BJ (cell line): ENCODE results near the gene ZGPAT. TPM values are rescaled to one million over a fixed set of nuclear protein-coding genes. Genes with fewer than 3 reads are reported as not detected.

Source experiments
- CTCF ChIA-PET: fragments of 350-600 bp; formaldehyde crosslinking; extraction: SDS; loops from one replicate; lab custom pipeline; 2021; ENCODE audit warnings: antibody characterized with exemption, inconsistent platforms; lab: Yijun Ruan, JAX
- POLR2A ChIA-PET: fragments of 300-600 bp; sonication (Branson Sonifier 250); formaldehyde crosslinking; extraction: SDS; loops from one replicate; lab custom pipeline; 2021; ENCODE audit warnings: antibody characterized with exemption; lab: Charles Lee
- DNase-seq: peaks from one replicate; pipeline ENCODE4 v3.0.0-alpha.2; 2011; ENCODE audit warnings: low read depth
- H3K27me3 ChIP-seq: 2 replicates; pipeline ENCODE4 v1.6.0; 2011; ENCODE audit warnings: low read length; ENCODE audit not compliant: control insufficient read depth, insufficient read depth
- H3K36me3 ChIP-seq: 2 replicates; pipeline ENCODE4 v1.5.1; 2011; ENCODE audit warnings: low read length; ENCODE audit not compliant: control insufficient read depth, insufficient read depth
- H3K4me3 ChIP-seq: 2 replicates; pipeline ENCODE4 v1.5.1; 2011; ENCODE audit warnings: low read depth, mild to moderate bottlenecking, control low read depth, low read length
- polyA plus RNA-seq: library from polyadenylated mRNA; depleted of rRNA; stranded (reverse); fragments of >200 nt; gene quantifications from 2 replicates; pipeline ENCODE4 v1.2.3, GENCODE V29; 2011
- TF ChIP-seq, protein P1 (sequence below): IDR thresholded peaks from 2 replicates; pipeline ENCODE4 v1.5.1; 2011; ENCODE audit warnings: low read depth, mild to moderate bottlenecking, control low read depth, inconsistent platforms, low read length, moderate library complexity; ENCODE audit not compliant: insufficient read depth

Gene ZGPAT
- polyA plus RNA-seq, 1 experiment: 15.9 TPM

DNA sequence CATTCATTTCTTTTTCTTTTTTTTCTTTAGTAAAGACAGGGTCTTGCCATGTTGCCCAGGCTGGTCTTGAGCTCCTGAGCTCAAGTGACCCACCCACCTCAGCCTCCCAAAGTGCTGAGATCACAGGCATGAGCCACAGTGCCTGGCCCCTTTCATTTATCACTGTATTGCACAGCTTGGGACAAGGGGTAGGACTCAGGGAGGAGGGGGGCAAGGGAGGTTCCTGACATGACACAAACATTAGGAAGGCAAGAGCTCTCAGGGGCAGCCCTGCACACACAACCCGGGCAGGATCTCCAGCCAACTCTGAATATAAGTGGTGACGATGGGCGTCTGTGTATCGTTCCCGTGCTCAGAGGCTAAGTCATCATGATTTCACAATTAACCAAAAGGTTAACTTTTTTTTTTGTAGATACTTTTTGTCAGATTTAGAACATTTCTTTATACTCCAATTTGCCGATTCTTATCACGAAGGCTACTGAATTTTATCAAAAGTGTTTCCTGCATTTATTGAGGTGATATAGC, 51.6 kb downstream of the ZGPAT start:
- no peak for DNase-seq
- TF ChIP-seq, protein P1, sequence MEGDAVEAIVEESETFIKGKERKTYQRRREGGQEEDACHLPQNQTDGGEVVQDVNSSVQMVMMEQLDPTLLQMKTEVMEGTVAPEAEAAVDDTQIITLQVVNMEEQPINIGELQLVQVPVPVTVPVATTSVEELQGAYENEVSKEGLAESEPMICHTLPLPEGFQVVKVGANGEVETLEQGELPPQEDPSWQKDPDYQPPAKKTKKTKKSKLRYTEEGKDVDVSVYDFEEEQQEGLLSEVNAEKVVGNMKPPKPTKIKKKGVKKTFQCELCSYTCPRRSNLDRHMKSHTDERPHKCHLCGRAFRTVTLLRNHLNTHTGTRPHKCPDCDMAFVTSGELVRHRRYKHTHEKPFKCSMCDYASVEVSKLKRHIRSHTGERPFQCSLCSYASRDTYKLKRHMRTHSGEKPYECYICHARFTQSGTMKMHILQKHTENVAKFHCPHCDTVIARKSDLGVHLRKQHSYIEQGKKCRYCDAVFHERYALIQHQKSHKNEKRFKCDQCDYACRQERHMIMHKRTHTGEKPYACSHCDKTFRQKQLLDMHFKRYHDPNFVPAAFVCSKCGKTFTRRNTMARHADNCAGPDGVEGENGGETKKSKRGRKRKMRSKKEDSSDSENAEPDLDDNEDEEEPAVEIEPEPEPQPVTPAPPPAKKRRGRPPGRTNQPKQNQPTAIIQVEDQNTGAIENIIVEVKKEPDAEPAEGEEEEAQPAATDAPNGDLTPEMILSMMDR: no peak
- POLR2A ChIA-PET: no interaction called here
- Histone ChIP-seq H3K36me3 (no peaks in the 10 kb centered on the region), H3K4me3 (no peak overlapping the region), H3K27me3 (no peaks in the 10 kb centered on the region; the same call in 1 of the 2 replicates)
- CTCF ChIA-PET: interaction anchor here (2.2 to 5.8 kb wide), 2 partner anchors 15 to 26 kb away, joined by 11 to 32 read pairs; no protein-coding TSS in a partner anchor

DNA sequence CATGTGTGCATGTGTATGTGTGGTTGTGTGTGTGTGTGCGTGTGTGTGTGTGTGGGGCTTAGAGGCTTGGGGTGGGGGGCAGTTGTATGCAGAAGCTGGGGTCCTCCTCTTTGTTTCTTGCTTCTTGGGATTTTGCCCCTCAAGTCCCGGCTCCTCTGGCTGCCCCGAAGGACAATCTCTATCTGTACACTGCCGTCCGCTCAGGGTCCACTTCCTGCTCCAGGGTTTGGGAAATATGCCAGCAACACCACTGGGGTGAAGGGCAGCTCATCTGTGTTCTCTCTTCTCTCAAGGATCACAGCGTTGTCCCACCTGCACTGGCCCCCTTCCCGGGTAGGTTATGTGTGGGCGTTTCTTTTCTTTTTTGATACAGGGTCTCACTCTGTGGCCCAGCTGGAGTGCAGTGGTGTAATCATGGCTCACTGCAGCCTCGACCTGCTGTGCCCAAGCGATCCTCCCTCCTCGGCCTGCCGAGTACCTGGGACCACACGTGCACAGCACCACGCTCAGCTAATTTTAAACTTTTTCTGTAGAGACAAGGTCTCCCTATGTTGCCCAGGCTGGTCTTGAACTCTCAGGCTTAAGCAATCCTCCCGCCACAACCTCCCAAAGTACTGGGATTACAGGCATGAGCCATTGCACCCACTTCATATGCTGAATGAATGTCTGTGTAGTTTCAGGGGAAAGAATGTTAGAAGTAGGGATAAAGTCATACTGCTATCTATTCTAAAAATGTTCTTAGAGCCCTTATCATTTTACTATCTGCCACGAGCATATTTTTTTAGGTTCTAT, 57.4 kb downstream of the ZGPAT start:
- POLR2A ChIA-PET: no interaction called here
- DNase-seq: no peak
- no peaks in the 10 kb centered on the region; the same call in 1 of the 2 replicates for H3K27me3 ChIP-seq
- TF ChIP-seq, protein P1: no peak
- no peaks in the 10 kb centered on the region; the same call in 1 of the 2 replicates for H3K36me3 ChIP-seq
- no peak overlapping the region for H3K4me3 ChIP-seq
- CTCF ChIA-PET: interaction anchor here (0.7 kb wide), 1 partner anchor 93 kb away, joined by 3 read pairs; no protein-coding TSS in a partner anchor

DNA sequence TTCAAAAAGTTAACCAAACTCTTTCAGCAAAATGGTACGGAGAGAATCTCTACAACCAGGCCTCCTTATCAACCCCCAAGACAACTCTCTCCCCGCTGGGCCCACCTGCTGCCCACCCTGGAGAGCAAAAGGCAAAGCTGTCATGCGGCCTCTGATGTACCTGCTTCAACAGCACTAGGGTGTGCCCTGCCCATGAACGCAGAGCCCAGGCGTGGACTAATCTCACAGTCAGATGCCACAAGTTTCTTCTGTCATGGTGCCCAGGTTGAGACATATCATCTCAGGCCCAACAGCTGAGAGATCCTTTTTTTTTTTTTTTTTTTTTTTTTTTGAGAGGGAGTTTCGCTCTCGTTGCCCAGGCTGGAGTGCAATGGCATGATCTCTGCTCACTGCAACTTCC, 58.1 kb downstream of the ZGPAT start:
- POLR2A ChIA-PET: no interaction called here
- DNase-seq: no peak
- TF ChIP-seq, protein P1: no peak
- H3K36me3 ChIP-seq: no peaks in the 10 kb centered on the region; the same call in 1 of the 2 replicates
- CTCF ChIA-PET: interaction anchor here (1.0 kb wide), 1 partner anchor 9 kb away, joined by 7 read pairs; no protein-coding TSS in a partner anchor
- no peaks in the 10 kb centered on the region; the same call in 1 of the 2 replicates for H3K27me3 ChIP-seq
- H3K4me3 ChIP-seq: no peak overlapping the region

DNA sequence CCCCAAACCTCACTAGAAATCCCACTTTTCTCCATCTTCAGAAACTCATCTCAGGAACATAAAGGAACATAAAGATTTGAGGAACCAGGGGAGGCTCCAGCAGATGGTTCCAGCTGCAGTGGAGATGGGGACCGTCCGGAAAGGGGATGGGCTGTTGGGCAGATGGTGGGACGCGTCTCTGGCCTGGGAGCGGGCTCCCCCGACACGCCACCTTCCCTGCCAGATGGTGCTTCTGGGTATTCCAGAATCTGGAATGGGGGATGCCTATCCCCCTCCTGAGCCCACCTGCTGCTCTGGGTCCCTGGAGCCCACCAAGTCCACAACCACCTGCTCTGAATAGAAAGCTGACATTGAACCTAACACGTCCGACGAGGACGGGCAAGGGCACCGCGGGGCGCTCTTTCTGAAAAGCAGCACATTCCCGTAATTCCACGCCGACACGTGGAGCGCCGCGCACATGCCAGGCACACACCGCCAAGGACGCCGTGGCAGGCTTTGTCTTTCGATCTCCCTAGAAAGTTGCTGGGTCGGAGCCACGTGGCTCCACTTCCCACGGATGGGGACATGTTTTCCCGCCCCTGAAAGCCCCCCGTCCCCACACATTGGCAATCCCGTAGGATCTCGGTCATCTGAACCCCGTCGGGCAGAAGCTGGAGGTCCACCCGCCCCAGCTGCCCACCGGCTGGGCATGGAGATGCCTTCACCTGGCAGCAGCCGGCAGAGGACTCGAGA, 59.0 kb downstream of the ZGPAT start:
- Histone ChIP-seq H3K4me3 (no peak overlapping the region), H3K36me3 (no peaks in the 10 kb centered on the region; the same call in 1 of the 2 replicates), H3K27me3 (no peaks in the 10 kb centered on the region; the same call in 1 of the 2 replicates)
- ChIA-PET POLR2A (no interaction called here), CTCF (interaction anchor here (1.0 kb wide), 1 partner anchor 8 kb away, joined by 7 read pairs; no protein-coding TSS in a partner anchor)
- TF ChIP-seq, protein P1: no peak
- no peak for DNase-seq
